Hepatocyte (in vitro differentiated cells): Measurements from ENCODE around the gene STEEP1.

Experiments
- CTCF ChIP-seq: fragments of 200-600 bp; sonication (generic); IDR thresholded peaks from 2 replicates; pipeline ENCODE4 v1.5.1; 2016; ENCODE audit warnings: antibody characterized with exemption, mild to moderate bottlenecking; ENCODE audit not compliant: poor library complexity
- EZH2phosphoT487 ChIP-seq: fragments of 200-600 bp; sonication (generic); IDR thresholded peaks from one replicate; pipeline ENCODE4 v1.6.1; 2018; ENCODE audit warnings: antibody characterized with exemption, mild to moderate bottlenecking, low read depth, moderate library complexity; ENCODE audit not compliant: unreplicated experiment, severe bottlenecking

GRCh38 chrX:119502727-119503483 is 62.3 kb downstream of the STEEP1 start:
- no peak for TF ChIP-seq CTCF
- TF ChIP-seq EZH2phosphoT487: no peak
